BLaER1 (cell line): Measurements from ENCODE around the gene ALG12.

ENCODE experiments used
- H3K27ac ChIP-seq: shearing (Covaris generic); formaldehyde crosslinking; 2 replicates; pipeline ENCODE4 v1.8.1; 2022
- H3K27me3 ChIP-seq: shearing (Covaris generic); formaldehyde crosslinking; 2 replicates; pipeline ENCODE4 v1.8.1; 2022
- H3K36me3 ChIP-seq: shearing (Covaris generic); formaldehyde crosslinking; 2 replicates; pipeline ENCODE4 v1.8.1; 2022
- H3K4me1 ChIP-seq: shearing (Covaris generic); formaldehyde crosslinking; 2 replicates; pipeline ENCODE4 v1.8.1; 2022
- H3K4me2 ChIP-seq: shearing (Covaris generic); formaldehyde crosslinking; 2 replicates; pipeline ENCODE4 v1.8.1; 2022
- H3K4me3 ChIP-seq: shearing (Covaris generic); formaldehyde crosslinking; 2 replicates; pipeline ENCODE4 v1.8.1; 2022
- H3K9ac ChIP-seq: shearing (Covaris generic); formaldehyde crosslinking; 2 replicates; pipeline ENCODE4 v1.8.1; 2022
- H3K9me3 ChIP-seq: shearing (Covaris generic); formaldehyde crosslinking; 2 replicates; pipeline ENCODE4 v1.8.1; 2022
- H4K20me1 ChIP-seq: shearing (Covaris generic); formaldehyde crosslinking; 2 replicates; pipeline ENCODE4 v1.8.1; 2022
- Cebpa-rat ChIP-seq: shearing (Covaris generic); IDR thresholded peaks from 2 replicates; pipeline ENCODE4 v1.8.1; 2022

ALG12 gene

DNA sequence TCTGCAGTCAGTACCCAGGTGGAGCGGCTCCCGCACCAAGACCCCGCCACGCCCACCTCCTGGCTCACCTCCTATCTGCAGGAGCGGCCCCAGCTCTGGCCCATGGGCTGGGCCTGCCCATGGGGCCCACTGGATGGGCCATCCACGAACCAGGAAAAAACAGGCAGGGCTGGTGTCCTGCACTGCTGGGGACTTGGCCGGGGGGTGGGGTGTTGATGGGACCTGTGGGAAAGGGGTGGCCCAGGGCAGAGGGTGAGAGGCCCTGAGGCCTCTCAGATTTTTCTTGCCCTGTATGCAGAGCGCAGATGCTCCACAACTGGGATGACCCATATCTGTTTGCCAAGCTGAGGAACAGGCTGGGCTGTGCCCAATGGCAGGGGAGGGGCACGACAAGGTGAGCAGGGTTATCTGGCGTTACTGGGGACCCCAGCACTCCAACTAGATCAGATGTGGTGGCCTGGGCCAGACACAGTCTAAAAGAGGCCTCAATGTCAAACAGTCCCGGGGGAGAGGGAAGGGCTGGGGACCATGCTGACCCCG, 39.7 kb upstream of the ALG12 start:
- Histone ChIP-seq H4K20me1 (peaks cover 23% of the 10 kb centered on the region), H3K9me3 (no peaks in the 10 kb centered on the region), H3K9ac (no peak overlapping the region), H3K4me3 (no peak overlapping the region), H3K27me3 (no peaks in the 10 kb centered on the region), H3K4me1 (peaks cover 66% of the 10 kb centered on the region), H3K36me3 (peaks cover 13% of the 10 kb centered on the region), H3K27ac (no peak overlapping the region), H3K4me2 (no peak overlapping the region)
- no peak for TF ChIP-seq Cebpa-rat

DNA sequence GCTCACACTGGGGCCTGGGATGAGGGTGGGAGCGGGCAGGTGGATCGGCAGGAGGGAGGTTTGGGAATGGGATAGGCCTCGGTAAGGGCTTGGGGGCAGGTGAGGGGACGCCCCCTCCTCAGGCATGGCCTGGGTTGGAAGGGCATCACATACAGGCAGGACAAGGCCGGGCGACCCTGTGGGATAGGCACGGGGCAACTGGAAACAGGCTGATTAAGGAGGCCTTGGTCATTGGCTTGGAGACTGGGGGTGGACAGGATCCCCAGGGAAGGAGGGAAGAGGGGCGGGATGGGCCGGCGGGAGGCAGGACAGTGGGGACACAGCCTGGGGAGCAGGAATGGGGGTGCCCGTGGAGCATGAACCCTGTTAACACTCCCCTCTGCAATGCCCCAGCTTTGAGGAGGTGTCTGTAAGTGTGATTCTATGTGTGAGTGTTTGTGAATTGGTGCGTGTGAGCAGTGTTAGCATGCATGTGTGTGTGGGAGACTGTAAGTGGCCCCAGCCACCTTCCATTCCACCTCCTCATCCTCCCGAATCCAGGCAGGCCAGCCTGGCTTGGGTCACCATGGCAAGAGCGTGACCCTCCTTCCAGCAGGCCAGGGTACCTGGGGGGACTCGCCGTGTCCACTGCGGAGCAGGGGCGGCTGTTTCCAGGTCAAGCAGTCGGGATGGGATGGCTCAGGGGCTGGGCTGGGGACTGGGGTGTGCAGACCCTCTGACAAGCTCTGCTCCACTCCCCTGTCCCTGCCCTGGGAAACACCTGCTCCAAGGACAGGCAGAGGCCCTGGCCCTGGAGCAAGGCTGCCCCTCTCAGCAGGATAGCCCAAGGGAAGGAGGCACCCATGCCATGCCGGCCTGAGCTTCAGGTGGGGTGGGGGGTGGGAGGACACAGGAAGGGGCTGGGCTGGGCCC, 38.9 kb upstream of the ALG12 start:
- no peak for TF ChIP-seq Cebpa-rat
- Histone ChIP-seq H3K9ac (no peak overlapping the region), H4K20me1 (peaks cover 15% of the 10 kb centered on the region), H3K4me3 (no peak overlapping the region), H3K4me1 (peaks cover 68% of the 10 kb centered on the region), H3K4me2 (peak overlapping the region; percentile 80; the same call in 1 of the 2 replicates), H3K27me3 (no peaks in the 10 kb centered on the region), H3K36me3 (peaks cover 6% of the 10 kb centered on the region; the same call in 1 of the 2 replicates), H3K27ac (no peak overlapping the region), H3K9me3 (no peaks in the 10 kb centered on the region)

DNA sequence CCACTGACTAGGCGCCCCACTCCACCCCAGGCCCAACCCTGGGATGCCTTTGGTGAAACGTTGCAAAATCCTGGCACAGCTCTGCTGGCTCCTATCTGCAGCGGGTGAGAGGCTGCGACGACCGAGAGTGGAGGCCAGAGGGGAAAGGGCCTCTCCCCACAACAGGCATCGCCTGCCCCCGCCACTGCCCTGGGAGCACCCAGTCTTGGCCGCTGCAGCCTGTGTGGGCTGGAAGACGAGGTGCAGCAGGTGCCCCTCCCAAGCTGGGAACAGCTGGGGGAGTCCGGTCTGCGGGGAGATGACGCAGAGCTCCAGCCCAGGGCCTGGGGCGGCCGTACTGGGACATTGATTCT, 38.2 kb upstream of the ALG12 start:
- H4K20me1 ChIP-seq, result peaks cover 8% of the 10 kb centered on the region
- H3K9ac ChIP-seq, result no peak overlapping the region
- peaks cover 75% of the 10 kb centered on the region for H3K4me1 ChIP-seq
- no peak for TF ChIP-seq Cebpa-rat
- H3K27ac ChIP-seq, result 0 out of 2 replicates have a peak overlapping the region, but pooled peaks have one; percentile 6
- H3K27me3 ChIP-seq, result no peaks in the 10 kb centered on the region
- H3K9me3 ChIP-seq, result no peaks in the 10 kb centered on the region
- no peaks in the 10 kb centered on the region for H3K36me3 ChIP-seq
- H3K4me3 ChIP-seq, result no peak overlapping the region
- H3K4me2 ChIP-seq, result peak overlapping the region; percentile 80

DNA sequence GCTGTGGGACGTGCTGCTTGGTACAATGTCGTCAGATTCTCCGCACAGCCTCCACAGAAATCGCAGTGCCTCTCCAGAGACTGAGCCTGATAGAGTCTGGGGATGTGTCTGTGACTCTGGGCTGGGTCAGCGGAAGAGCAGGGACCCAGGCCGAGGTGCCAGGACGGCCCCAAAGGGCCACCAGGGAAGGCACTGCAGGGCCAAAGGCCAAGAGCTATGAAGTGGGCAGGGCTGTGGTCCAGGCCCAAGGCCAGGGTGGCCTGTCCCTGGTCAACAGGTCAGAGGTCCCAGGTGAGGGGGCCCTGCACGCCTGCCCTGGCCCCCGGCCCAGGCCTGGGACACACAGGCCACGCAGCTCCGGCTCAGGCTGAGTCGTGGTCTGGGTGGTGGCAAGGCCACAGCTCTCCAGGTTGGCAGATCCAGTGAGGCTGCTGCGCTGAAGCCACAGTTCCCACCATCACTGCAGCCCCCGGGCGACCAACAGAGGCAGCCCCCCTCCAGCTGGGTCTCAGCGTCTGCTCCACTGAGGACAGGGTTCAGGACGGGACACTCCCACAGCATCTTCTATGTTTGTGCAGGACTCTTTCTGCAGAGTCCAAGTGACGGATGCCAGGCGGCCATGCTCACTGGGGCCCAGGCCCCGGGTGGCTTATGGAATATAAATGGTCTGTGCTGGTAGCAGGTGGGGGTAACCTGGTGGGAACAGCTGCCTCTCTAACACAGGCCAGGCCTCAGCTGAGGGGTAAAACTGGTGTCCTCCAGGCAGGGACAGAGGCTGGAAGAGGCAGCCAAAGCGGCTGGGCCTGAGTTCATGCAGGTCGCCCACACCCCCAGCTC, 37.6 kb upstream of the ALG12 start:
- peak overlapping the region; percentile 61; the same call in 1 of the 2 replicates for H3K9ac ChIP-seq

DNA sequence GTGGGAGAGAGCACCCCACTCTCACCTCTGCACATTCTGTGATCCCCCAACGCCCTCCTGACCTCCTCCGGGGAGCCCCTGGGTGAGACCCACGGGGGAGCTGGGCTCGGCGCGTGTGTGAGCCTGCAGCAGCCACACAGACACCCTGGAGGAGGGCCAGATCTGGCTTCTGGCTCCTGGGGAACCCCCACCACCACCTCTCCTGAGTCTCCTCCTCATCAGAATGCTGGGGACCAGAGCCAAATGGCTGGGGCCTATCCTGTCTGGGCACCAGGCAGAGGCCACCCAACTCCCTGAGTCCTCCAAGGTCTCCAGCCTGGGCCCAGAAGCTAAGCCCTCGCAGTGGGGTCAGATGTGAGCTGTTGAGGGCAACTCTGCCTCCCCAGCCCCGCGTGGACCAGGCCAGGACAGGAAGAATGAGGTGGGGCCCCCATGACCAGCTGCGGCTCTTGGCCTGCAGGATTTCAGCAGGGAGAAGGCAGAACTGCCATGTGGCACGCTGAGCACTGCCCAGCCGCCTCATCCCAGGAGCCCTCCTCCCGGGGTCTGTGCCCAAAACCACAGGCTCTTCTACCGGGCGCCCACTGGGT, 36.8 kb upstream of the ALG12 start:
- no peak for TF ChIP-seq Cebpa-rat
- H3K27ac ChIP-seq, result peak overlapping the region; percentile 75
- H3K9me3 ChIP-seq, result no peaks in the 10 kb centered on the region
- peak overlapping the region; percentile 61; the same call in 1 of the 2 replicates for H3K9ac ChIP-seq
- H3K4me3 ChIP-seq, result no peak overlapping the region
- H3K4me1 ChIP-seq, result peaks cover 85% of the 10 kb centered on the region
- no peaks in the 10 kb centered on the region for H4K20me1 ChIP-seq
- no peaks in the 10 kb centered on the region for H3K36me3 ChIP-seq
- no peaks in the 10 kb centered on the region for H3K27me3 ChIP-seq
- peak overlapping the region; percentile 80 for H3K4me2 ChIP-seq

More for the DNA sequence above, 37.6 kb upstream of the ALG12 start:
- Histone ChIP-seq H3K4me1 (peaks cover 81% of the 10 kb centered on the region), H4K20me1 (peaks cover 2% of the 10 kb centered on the region; the same call in 1 of the 2 replicates), H3K27me3 (no peaks in the 10 kb centered on the region), H3K36me3 (no peaks in the 10 kb centered on the region), H3K27ac (peak overlapping the region; percentile 75), H3K9me3 (no peaks in the 10 kb centered on the region), H3K4me2 (peak overlapping the region; percentile 80), H3K4me3 (no peak overlapping the region)
- TF ChIP-seq Cebpa-rat, result no peak

DNA sequence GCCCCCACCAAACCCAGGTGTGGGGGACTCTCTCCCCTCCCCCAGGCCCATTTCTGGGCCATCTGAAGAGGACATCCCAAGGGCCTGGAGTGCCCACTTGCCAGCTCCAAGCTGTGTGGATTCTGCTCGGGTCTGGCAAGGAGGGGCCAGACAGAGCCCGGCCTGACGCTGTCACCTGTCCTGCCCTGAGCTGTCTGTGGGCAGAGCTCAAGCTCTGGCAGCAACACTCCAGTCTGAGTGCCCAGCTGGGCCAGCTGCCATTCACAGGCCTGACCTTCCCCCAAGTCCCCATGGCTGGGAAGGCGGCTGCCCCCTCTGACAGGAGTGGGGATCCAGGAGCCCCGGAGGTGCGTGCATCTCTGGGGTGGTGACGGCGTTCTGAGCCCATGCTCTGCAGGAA, 36.1 kb upstream of the ALG12 start:
- Histone ChIP-seq H4K20me1 (no peaks in the 10 kb centered on the region), H3K4me2 (peak overlapping the region; percentile 80), H3K9ac (no peak overlapping the region), H3K27me3 (no peaks in the 10 kb centered on the region), H3K4me3 (no peak overlapping the region), H3K4me1 (peaks cover 79% of the 10 kb centered on the region), H3K27ac (peak overlapping the region; percentile 75; the same call in 1 of the 2 replicates), H3K9me3 (no peaks in the 10 kb centered on the region), H3K36me3 (no peaks in the 10 kb centered on the region)
- no peak for TF ChIP-seq Cebpa-rat

DNA sequence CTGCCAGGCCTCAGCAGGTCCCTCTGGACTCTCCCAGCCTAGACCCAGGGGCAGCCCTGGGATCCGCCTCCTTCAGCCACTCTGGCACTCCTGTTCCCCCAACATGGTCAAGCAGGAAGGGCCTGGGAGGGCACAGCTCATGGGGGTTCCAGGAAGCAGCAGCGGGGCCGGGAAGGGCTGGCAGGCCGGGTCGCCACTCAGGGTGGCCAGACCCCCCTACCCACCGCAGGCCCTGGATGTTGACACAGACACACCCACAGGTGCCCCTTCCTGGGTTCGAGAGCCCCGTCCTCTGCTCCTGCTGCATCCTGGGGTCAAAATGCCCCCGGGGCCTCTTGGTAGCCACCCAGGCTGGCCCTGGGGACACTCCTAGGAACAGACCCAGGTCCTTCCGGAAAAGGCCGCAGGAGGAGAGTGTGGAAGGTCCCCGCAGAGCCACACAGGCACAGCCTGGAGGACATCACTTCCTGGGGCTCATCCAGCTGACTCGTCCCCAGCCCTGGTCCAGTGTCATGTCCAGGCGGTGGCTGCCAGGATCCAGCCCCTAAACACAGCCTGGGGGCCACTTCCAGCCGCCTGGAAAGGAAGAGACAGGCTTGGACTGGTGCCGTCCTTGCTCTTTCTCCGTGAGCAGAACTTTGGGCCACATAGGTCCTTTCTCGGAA, 35.6 kb upstream of the ALG12 start:
- Histone ChIP-seq H3K9me3 (no peaks in the 10 kb centered on the region), H3K4me2 (peak overlapping the region; percentile 80), H3K9ac (no peak overlapping the region), H4K20me1 (no peaks in the 10 kb centered on the region), H3K27ac (peak overlapping the region; percentile 9; the same call in 1 of the 2 replicates), H3K36me3 (no peaks in the 10 kb centered on the region), H3K4me3 (no peak overlapping the region), H3K4me1 (peaks cover 77% of the 10 kb centered on the region), H3K27me3 (no peaks in the 10 kb centered on the region)
- no peak for TF ChIP-seq Cebpa-rat

DNA sequence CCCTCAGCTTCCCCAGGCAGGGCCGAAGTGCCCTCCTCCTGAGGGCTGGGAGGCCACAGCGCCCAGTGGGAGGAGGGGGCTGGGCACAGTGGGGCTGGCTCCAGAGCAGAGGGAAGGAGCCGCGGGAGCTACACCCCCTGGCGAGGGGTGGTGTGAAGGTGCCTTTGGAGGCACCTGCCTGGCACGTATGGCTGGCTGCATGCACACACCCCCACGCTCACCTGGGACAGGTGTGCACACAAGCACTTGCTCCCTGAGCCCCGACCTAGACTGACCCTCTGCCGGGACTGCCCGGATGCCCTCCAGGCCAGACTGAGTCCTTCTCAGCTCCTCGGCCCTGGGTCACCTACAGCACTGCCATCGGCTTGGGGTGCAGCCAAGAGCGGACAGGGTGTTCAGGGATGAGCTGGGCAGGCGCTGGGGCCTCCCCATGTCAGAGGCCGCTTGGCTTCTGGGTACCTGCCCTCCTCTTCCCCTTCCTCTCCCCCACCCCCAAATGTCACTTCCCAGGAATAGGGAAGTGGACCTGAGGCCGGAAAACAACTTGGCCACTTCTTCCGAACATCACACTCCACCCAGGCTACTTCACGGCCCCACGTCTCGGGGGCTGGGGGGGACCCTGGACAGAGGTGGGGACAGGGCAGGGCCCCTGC, 34.9 kb upstream of the ALG12 start:
- H3K27me3 ChIP-seq, result no peaks in the 10 kb centered on the region
- peaks cover 77% of the 10 kb centered on the region for H3K4me1 ChIP-seq
- H4K20me1 ChIP-seq, result no peaks in the 10 kb centered on the region
- H3K4me3 ChIP-seq, result no peak overlapping the region
- H3K27ac ChIP-seq, result peak overlapping the region; percentile 22; the same call in 1 of the 2 replicates
- no peaks in the 10 kb centered on the region for H3K36me3 ChIP-seq
- no peak for TF ChIP-seq Cebpa-rat
- H3K9ac ChIP-seq, result no peak overlapping the region
- H3K4me2 ChIP-seq, result peak overlapping the region; percentile 80
- H3K9me3 ChIP-seq, result no peaks in the 10 kb centered on the region
